OCI-LY3 (cell line): ENCODE data around the gene NCF4.
A peak's percentile ranks its signal among the peaks of the same experiment; 100 is the strongest.

Source experiments
- H2AFZ ChIP-seq: fragments of 200-600, 300-600 bp; shearing (Covaris generic); 2 replicates; pipeline ENCODE4 v1.6.0; 2014; ENCODE audit warnings: antibody characterized with exemption, low read depth, low read length
- H3K27ac ChIP-seq: fragments of 200-600, 300-600 bp; sonication (generic); 2 replicates; pipeline ENCODE4 v1.5.1; 2014; ENCODE audit warnings: mild to moderate bottlenecking, low read length, moderate library complexity, mixed read lengths
- H3K27me3 ChIP-seq: fragments of 200-600, 300-600 bp; sonication (generic); 2 replicates; pipeline ENCODE4 v1.6.1; 2014; ENCODE audit warnings: low read depth, low read length, mixed read lengths
- H3K36me3 ChIP-seq: fragments of 200-600, 300-600 bp; sonication (generic); replicated peaks from 2 replicates; pipeline ENCODE3; 2014; ENCODE audit warnings: low read depth, low read length, mixed read lengths
- H3K4me1 ChIP-seq: fragments of 300-600, 200-600 bp; sonication (generic); 2 replicates; pipeline ENCODE4 v1.6.1; 2014; ENCODE audit warnings: low read length, mixed read lengths
- H3K4me2 ChIP-seq: fragments of 200-600, 300-600 bp; sonication (generic); 2 replicates; pipeline ENCODE4 v1.6.1; 2014; ENCODE audit warnings: low read length, mixed read lengths
- H3K4me3 ChIP-seq: fragments of 300-600, 200-600 bp; sonication (generic); 2 replicates; pipeline ENCODE4 v1.5.1; 2014; ENCODE audit warnings: antibody characterized with exemption, mild to moderate bottlenecking, low read length, moderate library complexity
- H3K79me2 ChIP-seq: fragments of 300-600, 200-600 bp; shearing (Covaris generic); 2 replicates; pipeline ENCODE4 v1.6.1; 2014; ENCODE audit warnings: mild to moderate bottlenecking, low read length, mixed read lengths
- H3K9ac ChIP-seq: fragments of 300-600, 200-600 bp; shearing (Covaris generic); 2 replicates; pipeline ENCODE4 v1.6.0; 2014; ENCODE audit warnings: mild to moderate bottlenecking, low read length, moderate library complexity
- H3K9me3 ChIP-seq: fragments of 200-600, 300-600 bp; shearing (Covaris generic); 2 replicates; pipeline ENCODE4 v1.6.1; 2014; ENCODE audit warnings: low read length, mixed read lengths; ENCODE audit not compliant: insufficient read depth
- H4K20me1 ChIP-seq: fragments of 200-600, 300-600 bp; sonication (generic); 2 replicates; pipeline ENCODE4 v1.6.1; 2016; ENCODE audit warnings: low read length, mixed read lengths; ENCODE audit not compliant: insufficient read depth
- CTCF ChIP-seq: fragments of 200-600, 300-600 bp; sonication (generic); IDR thresholded peaks from 2 replicates; pipeline ENCODE4 v1.5.1; 2014; ENCODE audit warnings: antibody characterized with exemption, low read length, low read depth
- EZH2phosphoT487 ChIP-seq: fragments of 200-600 bp; shearing (Covaris generic); IDR thresholded peaks from 2 replicates; pipeline ENCODE4 v1.6.1; 2018; ENCODE audit warnings: antibody characterized with exemption, mixed run types, low read depth

Gene NCF4

GRCh38 chr22:36830601-36831000 is 30.2 kb upstream of the NCF4 start:
- Histone ChIP-seq H3K4me1 (peaks cover 10% of the 10 kb centered on the region), H2AFZ (no peak overlapping the region), H3K79me2 (no peaks in the 10 kb centered on the region), H3K4me2 (no peak overlapping the region), H3K9me3 (peaks cover 5% of the 10 kb centered on the region; the same call in 1 of the 2 replicates), H4K20me1 (no peaks in the 10 kb centered on the region), H3K27ac (no peak overlapping the region), H3K4me3 (no peak overlapping the region), H3K36me3 (peaks cover 4% of the 10 kb centered on the region), H3K27me3 (peaks cover 12% of the 10 kb centered on the region; the same call in 1 of the 2 replicates), H3K9ac (no peak overlapping the region)
- TF ChIP-seq EZH2phosphoT487 (no peak), CTCF (no peak)

- Histone ChIP-seq H3K9me3 (peaks cover 5% of the 10 kb centered on the region; the same call in 1 of the 2 replicates), H4K20me1 (no peaks in the 10 kb centered on the region), H3K4me1 (peaks cover 10% of the 10 kb centered on the region), H3K36me3 (peaks cover 4% of the 10 kb centered on the region), H3K27me3 (peaks cover 12% of the 10 kb centered on the region; the same call in 1 of the 2 replicates), H3K27ac (no peak overlapping the region), H3K79me2 (no peaks in the 10 kb centered on the region), H3K9ac (no peak overlapping the region), H3K4me2 (no peak overlapping the region), H3K4me3 (no peak overlapping the region), H2AFZ (no peak overlapping the region)
- TF ChIP-seq CTCF (no peak), EZH2phosphoT487 (no peak)
These were observed 29.6 kb upstream of the NCF4 start for GRCh38 chr22:36831206-36831605.

GRCh38 chr22:36831717-36832116 is 29.1 kb upstream of the NCF4 start:
- H3K79me2 ChIP-seq: no peaks in the 10 kb centered on the region
- peaks cover 10% of the 10 kb centered on the region for H3K4me1 ChIP-seq
- H3K4me3 ChIP-seq: no peak overlapping the region
- H2AFZ ChIP-seq: no peak overlapping the region
- peaks cover 4% of the 10 kb centered on the region for H3K36me3 ChIP-seq
- H3K27ac ChIP-seq: no peak overlapping the region
- no peak overlapping the region for H3K9ac ChIP-seq
- no peak overlapping the region for H3K4me2 ChIP-seq
- peaks cover 5% of the 10 kb centered on the region; the same call in 1 of the 2 replicates for H3K9me3 ChIP-seq
- no peaks in the 10 kb centered on the region for H4K20me1 ChIP-seq
- peaks cover 8% of the 10 kb centered on the region; the same call in 1 of the 2 replicates for H3K27me3 ChIP-seq
- TF ChIP-seq EZH2phosphoT487 (no peak), CTCF (no peak)

GRCh38 chr22:36833073-36833472 is 27.7 kb upstream of the NCF4 start:
- Histone ChIP-seq H3K36me3 (peaks cover 8% of the 10 kb centered on the region), H3K79me2 (no peaks in the 10 kb centered on the region), H2AFZ (no peak overlapping the region), H3K4me1 (peaks cover 10% of the 10 kb centered on the region), H3K9ac (no peak overlapping the region), H3K9me3 (peaks cover 14% of the 10 kb centered on the region; the same call in 1 of the 2 replicates), H3K4me3 (peak overlapping the region; percentile 12; the same call in 1 of the 2 replicates), H4K20me1 (no peaks in the 10 kb centered on the region), H3K27ac (no peak overlapping the region), H3K4me2 (peak overlapping the region; percentile 5), H3K27me3 (peaks cover 8% of the 10 kb centered on the region; the same call in 1 of the 2 replicates)
- TF ChIP-seq EZH2phosphoT487 (no peak), CTCF (no peak)
